NT2/D1 (cell line): ENCODE results near the gene NKD1.

Source experiments
- YY1 ChIP-seq: IDR thresholded peaks from 2 replicates; pipeline ENCODE4 v1.6.1; 2011; ENCODE audit not compliant: insufficient read length, insufficient read depth
- ZNF274 ChIP-seq: IDR thresholded peaks from 2 replicates; pipeline ENCODE4 v1.6.1; 2011; ENCODE audit warnings: mild to moderate bottlenecking, low read depth, low read length

DNA sequence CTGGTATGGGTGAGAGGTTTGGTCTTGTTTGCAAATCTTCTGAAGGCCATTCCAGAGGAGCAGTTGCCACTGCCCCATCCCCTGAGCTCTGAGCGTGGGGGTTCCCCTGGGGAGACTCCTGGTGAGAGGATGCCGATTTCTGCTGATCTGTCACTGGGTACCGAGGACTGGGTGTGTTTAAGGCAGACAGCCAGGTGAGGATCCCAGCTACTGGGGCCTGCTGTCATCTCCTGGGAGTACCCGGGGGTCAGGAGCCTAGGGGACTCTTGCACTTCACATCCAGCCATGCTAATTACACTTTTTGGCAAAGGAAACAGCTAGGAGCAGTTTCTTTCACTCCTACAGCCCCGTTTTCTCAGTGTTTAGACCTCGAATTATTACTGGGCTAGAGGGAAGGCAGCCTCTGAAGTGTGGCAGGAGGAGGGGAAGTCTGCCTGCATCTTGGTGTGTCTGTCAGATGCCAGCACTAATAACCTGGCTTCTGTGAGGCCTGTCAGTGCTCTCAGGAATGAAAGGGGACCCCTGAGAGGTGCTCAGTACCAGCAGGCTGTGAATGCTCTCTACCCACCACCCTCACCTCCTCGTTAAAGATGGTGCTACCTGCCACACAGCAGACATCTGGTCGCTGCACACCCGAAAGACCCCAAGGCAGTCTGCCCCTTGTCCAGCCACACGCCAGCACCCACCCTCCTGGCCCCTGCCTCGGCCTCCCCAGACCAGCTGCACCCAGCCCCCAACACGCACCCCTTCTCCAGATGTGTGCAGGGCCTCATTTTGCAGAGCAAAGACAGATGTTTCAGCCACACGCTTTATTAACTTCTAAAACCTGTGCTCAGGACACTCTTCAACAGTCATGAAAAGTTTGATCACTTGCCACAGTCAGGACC, 89.8 kb downstream of the NKD1 start:
- TF ChIP-seq ZNF274 (no peak), YY1 (no peak)
